Breast epithelium (tissue), 4 donors: ENCODE data around the gene CENPA. TPM values are rescaled to one million over a fixed set of nuclear protein-coding genes. Genes with fewer than 3 reads are reported as not detected.

Source experiments
- DNase-seq, 2 donors: peaks; one replicate each; pipeline ENCODE4 v3.0.0-alpha.2; 2019; ENCODE audit warnings: low spot score in 2 of 2
- H3K27ac ChIP-seq, 2 donors: fragments of 200-600 bp; sonication (generic) in 1 of 2; one replicate each; pipeline ENCODE4 v1.5.1; 2016 to 2019; ENCODE audit warnings: mild to moderate bottlenecking in 1 of 2
- H3K27me3 ChIP-seq, 2 donors: fragments of 200-600 bp; sonication (generic) in 1 of 2; one replicate each; pipeline versions ENCODE4 v1.5.1 to v1.6.0; 2017 to 2019; ENCODE audit warnings: control low read depth in 1 of 2, mild to moderate bottlenecking in 1 of 2
- H3K36me3 ChIP-seq: fragments of 200-600 bp; one replicate; pipeline ENCODE4 v1.5.1; 2019
- H3K4me1 ChIP-seq, 2 donors: fragments of 200-600 bp; sonication (generic); one replicate each; pipeline ENCODE4 v1.5.1; 2016 to 2019; ENCODE audit warnings: control low read depth in 1 of 2
- H3K4me3 ChIP-seq, 3 donors: fragments of 200-600 bp; sonication (generic); 1 replicate in 2 of 3; 2 replicates in 1 of 3; pipeline ENCODE4 v1.5.1; 2016 to 2019; ENCODE audit warnings: mild to moderate bottlenecking in 3 of 3, moderate library complexity in 2 of 3
- H3K9me3 ChIP-seq, 2 donors: fragments of 200-600 bp; sonication (generic) in 1 of 2; one replicate each; pipeline ENCODE4 v1.5.1; 2016 to 2019; ENCODE audit warnings: control low read depth in 1 of 2
- POLR2A ChIP-seq: fragments of 450-650 bp; IDR thresholded peaks from one replicate; pipeline ENCODE4 v1.6.1; 2016; ENCODE audit warnings: antibody characterized with exemption, mild to moderate bottlenecking, moderate library complexity
- POLR2AphosphoS5 ChIP-seq, 3 donors: sonication (generic); formaldehyde crosslinking; IDR thresholded peaks; one replicate each; pipeline ENCODE4 v1.6.1; 2017; ENCODE audit warnings: antibody characterized with exemption in 3 of 3
- intact Hi-C: fragments of 100-400 bp; cut with DNase I; formaldehyde crosslinking; loops from one replicate; pipeline ENCODE4 v1.15.1; 2023; ENCODE audit warnings: low total_unique reads
- total RNA-seq, 3 donors: library from RNA; depleted of rRNA; stranded (reverse); fragments of >200 nt; gene quantifications; one replicate each; pipeline ENCODE4 v1.1.0, GENCODE V29; 2016
- TF ChIP-seq, protein P1 (sequence below), 3 donors: fragments of 450-650 bp; IDR thresholded peaks; one replicate each; pipeline ENCODE4 v1.5.1; 2016 to 2017; ENCODE audit warnings: antibody characterized with exemption in 3 of 3, mild to moderate bottlenecking in 3 of 3, moderate library complexity in 3 of 3

CENPA gene
- total RNA-seq, 3 donors from 2014 or later, result 0.64 TPM; not detected in 2

DNA sequence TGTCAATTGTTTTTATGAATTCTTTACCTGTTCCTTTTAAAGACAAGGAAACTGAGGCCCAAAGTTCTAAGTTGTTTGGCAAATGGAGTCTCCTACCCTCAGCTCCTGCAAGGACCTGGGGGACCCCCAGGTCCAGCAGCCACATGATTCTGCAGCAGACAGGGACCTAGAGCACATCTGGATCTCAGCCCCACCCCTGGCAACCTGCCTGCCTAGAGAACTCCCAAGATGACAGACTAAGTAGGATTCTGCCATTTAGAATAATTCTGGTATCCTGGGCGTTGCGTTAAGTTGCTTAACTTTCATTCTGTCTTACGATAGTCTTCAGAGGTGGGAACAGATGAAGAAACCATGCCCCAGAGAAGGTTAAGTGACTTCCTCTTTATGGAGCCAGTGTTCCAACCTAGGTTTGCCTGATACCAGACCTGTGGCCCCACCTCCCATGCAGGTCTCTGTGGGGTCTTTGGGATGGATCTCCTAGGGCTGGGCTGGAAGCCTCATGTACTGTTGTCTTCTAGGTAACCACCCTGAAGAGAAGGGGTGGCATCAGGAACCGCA, 5.6 kb upstream of the CENPA start:
- intact Hi-C loops, result no loop called here

DNA sequence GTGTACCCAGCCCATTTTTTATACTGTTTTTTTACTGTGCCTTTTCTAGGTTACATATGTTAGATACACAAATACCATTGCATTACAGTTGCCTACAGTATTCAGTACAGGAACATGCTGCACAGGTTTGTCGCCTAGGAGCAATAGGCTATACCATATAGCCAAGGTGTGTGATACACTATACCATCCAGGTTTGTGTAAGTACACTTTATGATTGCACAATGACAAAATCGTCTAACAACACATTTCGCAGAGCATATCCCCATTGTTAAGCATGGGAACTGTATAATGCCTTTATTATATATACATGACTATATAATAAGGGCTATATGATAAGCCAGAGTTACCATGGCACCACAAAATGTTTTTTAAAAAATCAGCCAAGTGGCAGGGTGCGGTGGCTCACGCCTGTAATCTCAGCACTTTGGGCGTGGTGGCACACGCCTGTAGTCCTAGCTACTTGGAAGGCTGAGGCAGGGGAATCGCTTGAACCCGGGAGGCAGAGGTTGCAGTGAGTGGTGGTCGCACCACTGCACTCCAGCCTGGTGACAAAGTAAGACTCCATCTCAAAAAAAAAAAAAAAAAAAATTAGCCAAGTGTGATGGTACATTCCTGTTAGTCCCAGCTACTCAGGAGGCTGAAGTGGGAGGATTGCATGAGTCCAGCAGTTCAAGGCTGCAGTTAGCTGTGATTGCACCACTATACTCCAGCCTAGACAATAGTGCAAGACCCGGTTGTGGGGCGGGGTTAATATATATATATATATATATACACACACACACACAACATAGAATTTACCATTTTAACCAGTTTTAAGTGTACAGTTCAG, 2.8 kb upstream of the CENPA start:
- intact Hi-C loops, result no loop called here
- no peaks in the 10 kb centered on the region for H3K27me3 ChIP-seq
- H3K9me3 ChIP-seq, result no peaks in the 10 kb centered on the region
- no peak overlapping the region for H3K4me3 ChIP-seq
- H3K27ac ChIP-seq, result no peak overlapping the region
- H3K36me3 ChIP-seq, result peaks cover 17% of the 10 kb centered on the region
- TF ChIP-seq POLR2AphosphoS5 (IDR thresholded peaks at IDR 0.05) (no peak), POLR2A (no peak)
- TF ChIP-seq, protein P1, sequence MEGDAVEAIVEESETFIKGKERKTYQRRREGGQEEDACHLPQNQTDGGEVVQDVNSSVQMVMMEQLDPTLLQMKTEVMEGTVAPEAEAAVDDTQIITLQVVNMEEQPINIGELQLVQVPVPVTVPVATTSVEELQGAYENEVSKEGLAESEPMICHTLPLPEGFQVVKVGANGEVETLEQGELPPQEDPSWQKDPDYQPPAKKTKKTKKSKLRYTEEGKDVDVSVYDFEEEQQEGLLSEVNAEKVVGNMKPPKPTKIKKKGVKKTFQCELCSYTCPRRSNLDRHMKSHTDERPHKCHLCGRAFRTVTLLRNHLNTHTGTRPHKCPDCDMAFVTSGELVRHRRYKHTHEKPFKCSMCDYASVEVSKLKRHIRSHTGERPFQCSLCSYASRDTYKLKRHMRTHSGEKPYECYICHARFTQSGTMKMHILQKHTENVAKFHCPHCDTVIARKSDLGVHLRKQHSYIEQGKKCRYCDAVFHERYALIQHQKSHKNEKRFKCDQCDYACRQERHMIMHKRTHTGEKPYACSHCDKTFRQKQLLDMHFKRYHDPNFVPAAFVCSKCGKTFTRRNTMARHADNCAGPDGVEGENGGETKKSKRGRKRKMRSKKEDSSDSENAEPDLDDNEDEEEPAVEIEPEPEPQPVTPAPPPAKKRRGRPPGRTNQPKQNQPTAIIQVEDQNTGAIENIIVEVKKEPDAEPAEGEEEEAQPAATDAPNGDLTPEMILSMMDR (IDR thresholded peaks at IDR 0.05), result no peak
- H3K4me1 ChIP-seq, result peaks cover 0 to 3% of the 10 kb centered on the region in 2 donors
- no peak for DNase-seq

More for the DNA sequence above, 5.6 kb upstream of the CENPA start:
- DNase-seq, result no peak
- Histone ChIP-seq H3K4me3 (no peak overlapping the region), H3K27ac (peak overlapping the region in 1 of 2 donors; percentile 4), H3K9me3 (no peaks in the 10 kb centered on the region), H3K27me3 (no peaks in the 10 kb centered on the region), H3K36me3 (peaks cover 20% of the 10 kb centered on the region), H3K4me1 (no peaks in the 10 kb centered on the region)
- TF ChIP-seq POLR2AphosphoS5 (IDR thresholded peaks at IDR 0.05) (no peak), POLR2A (no peak)
- TF ChIP-seq, protein P1 (IDR thresholded peaks at IDR 0.05), result no peak

DNA sequence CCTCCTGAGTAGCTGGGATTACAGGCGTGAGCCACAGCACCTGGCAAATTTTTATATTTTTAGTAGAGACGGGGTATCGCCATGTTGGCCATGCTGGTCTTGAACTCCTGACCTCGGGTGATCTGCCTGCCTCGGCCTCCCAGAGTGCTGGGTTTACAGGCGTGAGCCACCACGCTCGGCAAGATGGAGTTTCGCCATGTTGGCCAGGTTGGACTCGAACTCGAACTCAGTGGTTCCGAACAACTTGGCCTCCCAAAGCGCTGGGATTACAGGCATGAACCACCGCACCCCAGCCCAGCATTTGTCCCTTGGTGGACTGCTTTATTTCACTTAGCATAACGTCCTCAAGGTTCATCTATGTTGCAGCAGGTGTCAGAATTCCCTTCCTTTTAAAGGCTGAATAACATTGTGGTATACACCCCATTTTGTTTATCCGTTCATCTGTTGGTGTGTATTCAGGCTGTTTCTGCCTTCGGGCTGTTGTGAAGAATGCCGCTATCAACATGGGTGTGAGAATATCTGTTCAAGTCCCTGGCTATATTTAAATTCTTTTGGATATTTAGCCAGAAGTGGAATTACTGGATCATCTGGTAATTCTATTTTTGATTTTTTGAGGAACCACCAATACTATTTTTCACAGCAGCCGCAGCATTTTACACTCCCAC, 1.2 kb upstream of the CENPA start:
- peaks cover 0 to 3% of the 10 kb centered on the region in 2 donors for H3K4me1 ChIP-seq
- no peak overlapping the region for H3K27ac ChIP-seq
- peak overlapping the region in 2 of 3 donors; percentile 77 to 79 for H3K4me3 ChIP-seq
- TF ChIP-seq POLR2AphosphoS5 (IDR thresholded peaks at IDR 0.05) (no peak), POLR2A (no peak)
- TF ChIP-seq, protein P1 (IDR thresholded peaks at IDR 0.05), result no peak
- no peaks in the 10 kb centered on the region for H3K9me3 ChIP-seq
- H3K36me3 ChIP-seq, result peaks cover 5% of the 10 kb centered on the region
- H3K27me3 ChIP-seq, result no peaks in the 10 kb centered on the region
- intact Hi-C loops, result no loop called here
- no peak for DNase-seq

DNA sequence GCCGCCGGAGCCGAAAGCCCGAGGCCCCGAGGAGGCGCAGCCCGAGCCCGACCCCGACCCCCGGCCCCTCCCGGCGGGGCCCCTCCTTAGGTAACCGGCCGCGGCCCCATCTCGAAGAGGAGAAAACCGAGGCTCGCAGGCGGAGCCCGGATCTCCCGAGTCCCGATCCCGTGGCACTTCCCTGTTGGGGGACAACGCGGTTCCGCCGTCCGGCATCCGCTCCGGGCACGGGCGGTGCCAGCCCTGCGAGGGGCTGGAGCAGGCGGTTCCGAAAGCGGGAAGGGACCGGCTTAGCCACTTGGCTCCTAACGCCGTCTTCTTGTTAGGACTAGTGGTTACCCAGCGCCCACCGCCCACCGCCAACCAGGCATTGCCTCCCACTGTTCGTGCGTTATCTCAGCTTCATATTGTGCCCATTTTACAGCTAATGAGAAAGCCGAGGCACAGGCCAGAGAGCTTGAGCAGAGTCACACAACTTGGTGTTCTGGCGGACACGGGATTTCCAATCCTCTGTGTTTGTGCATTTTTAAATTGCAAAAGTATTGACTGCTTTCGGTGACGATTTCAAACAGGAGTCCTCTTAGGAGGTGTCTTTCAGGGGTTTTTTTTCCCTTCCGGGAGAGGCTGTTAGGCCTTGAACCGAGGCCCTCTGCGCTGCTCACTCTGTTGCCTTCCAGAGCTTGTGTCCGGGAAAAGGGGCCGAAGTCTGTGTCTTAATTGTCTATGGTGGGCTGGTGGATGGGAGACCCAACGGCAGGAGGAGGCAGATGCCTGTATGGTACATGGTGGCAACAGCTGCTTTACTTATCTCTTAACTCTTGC, 562 bp downstream of the CENPA start:
- intact Hi-C loops, result no loop called here

More for the DNA sequence above, 562 bp downstream of the CENPA start:
- peaks cover 0 to 3% of the 10 kb centered on the region in 2 donors for H3K4me1 ChIP-seq
- no peak overlapping the region for H3K27ac ChIP-seq
- no peak for DNase-seq
- H3K36me3 ChIP-seq, result no peaks in the 10 kb centered on the region
- no peaks in the 10 kb centered on the region for H3K27me3 ChIP-seq
- no peaks in the 10 kb centered on the region for H3K9me3 ChIP-seq
- H3K4me3 ChIP-seq, result peak overlapping the region; percentile 59 to 79 (median 77)
- no peak for TF ChIP-seq POLR2AphosphoS5 (IDR thresholded peaks at IDR 0.05)
- no peak for TF ChIP-seq POLR2A
- TF ChIP-seq, protein P1 (IDR thresholded peaks at IDR 0.05), result no peak
